H1 (cell line): ENCODE data around the gene MED12L. TPM values are rescaled to one million over a fixed set of nuclear protein-coding genes. Genes with fewer than 3 reads are reported as not detected.

Experiments used
- ATF3 ChIP-seq: IDR thresholded peaks from 2 replicates; pipeline ENCODE4 v1.6.1; 2011; ENCODE audit warnings: low read depth, mild to moderate bottlenecking, low read length; ENCODE audit not compliant: insufficient read depth
- E2F6 ChIP-seq: IDR thresholded peaks from 2 replicates; pipeline ENCODE4 v1.6.1; 2012; ENCODE audit warnings: inconsistent platforms
- YY1 ChIP-seq: IDR thresholded peaks from 2 replicates; pipeline ENCODE4 v1.6.1; 2011; ENCODE audit warnings: low read depth, mild to moderate bottlenecking, low read length
- polyA plus RNA-seq, 7 experiments: library from polyadenylated mRNA; depleted of rRNA in 3 of 7; stranded (reverse) in 5 of 7; unstranded in 2 of 7; fragments of >200 nt in 5 of 7; fragments of 200-250 nt in 2 of 7; gene quantifications; 1 replicate in 5 of 7; 2 replicates in 1 of 7; 4 replicates in 1 of 7; pipeline versions ENCODE4 v1.2.1 to v1.2.3, GENCODE V29; 2011 to 2013; ENCODE audit warnings: missing spikeins in 2 of 7, mixed read lengths in 2 of 7
- total RNA-seq: library from RNA; stranded (reverse); fragmentation: NEBNext Ultra II Directional; extraction: Animal tissue kit (Norgen Biotek cat#: 25700); gene quantifications from 2 replicates; pipeline ENCODE4 v1.2.1, GENCODE V29; 2021

MED12L gene
- total and polyA plus RNA-seq, 2 of the 8 experiments (the other 6 are each of a cell fraction or from before 2014, with no cell fraction given): 3.6 to 26.2 TPM

- TF ChIP-seq ATF3: no peak
- TF ChIP-seq E2F6: no peak
- peak; percentile 72 for TF ChIP-seq YY1
These were observed 604 bp upstream of the MED12L start (continued) for GRCh38 chr3:151084893-151085226.
